ENCODE data around the gene ABO. TPM values are rescaled to one million over a fixed set of nuclear protein-coding genes. Genes with fewer than 3 reads are reported as not detected.

ABO gene
- total and polyA plus RNA-seq, 4 donors, result 0.08 to 0.75 (median 0.10) TPM; not detected in 1

DNA sequence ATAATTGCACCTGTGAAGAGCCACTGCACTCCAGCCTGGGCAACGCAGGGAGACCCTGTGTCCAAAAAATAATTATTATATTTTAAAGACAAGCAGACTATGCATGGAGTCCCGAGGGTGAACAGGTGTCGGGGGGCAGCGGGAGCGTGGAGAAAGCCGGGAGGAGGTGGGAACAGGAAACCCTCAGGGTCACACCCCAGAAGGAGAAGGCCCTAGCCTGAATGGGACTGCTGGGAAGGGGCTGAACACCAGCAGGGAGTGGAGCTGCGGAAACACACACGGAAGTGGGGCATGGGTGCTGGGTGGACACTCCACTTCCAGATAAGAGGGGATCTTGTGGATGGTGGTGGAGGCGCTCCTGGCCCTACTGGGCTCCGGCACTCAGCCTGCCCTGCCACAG lies 48.2 kb upstream of the ABO start:
- Histone ChIP-seq H3K36me3 (ENCODE audit: control insufficient read depth in 4 of 4, insufficient read depth in 3 of 4, low read depth in 1 of 4, low read length in 3 of 4) (no peaks in the 10 kb centered on the region), H3K27ac (ENCODE audit: low read depth in 1 of 2, low read length in 2 of 2) (no peak overlapping the region), H3K9me3 (ENCODE audit: control insufficient read depth in 4 of 4, low read length in 3 of 4) (no peaks in the 10 kb centered on the region), H3K4me1 (ENCODE audit: control insufficient read depth in 4 of 4, insufficient read depth in 4 of 4, low read length in 3 of 4) (no peaks in the 10 kb centered on the region), H3K9ac (ENCODE audit: low read depth in 1 of 2, low read length in 2 of 2) (no peak overlapping the region), H3K27me3 (ENCODE audit: control insufficient read depth in 4 of 4, insufficient read depth in 4 of 4, low read length in 3 of 4) (no peaks in the 10 kb centered on the region), H3K4me3 (ENCODE audit: low read depth in 1 of 3, low read length in 3 of 3) (no peak overlapping the region)
- DNase-seq (ENCODE audit: low spot score), result no peak
- 91% methylated on average over 10 of the region's 10 CpGs for WGBS
- TF ChIP-seq NR2F2 (IDR thresholded peaks at IDR 0.05) (no peak), HNF4G (IDR thresholded peaks at IDR 0.05) (no peak), TAF1 (conservative IDR thresholded peaks at IDR 0.05) (no peak), YY1 (IDR thresholded peaks at IDR 0.05) (no peak), HNF4A (conservative IDR thresholded peaks at IDR 0.05) (no peak), JUND (IDR thresholded peaks at IDR 0.05) (no peak), RXRA (IDR thresholded peaks at IDR 0.05) (no peak), GABPA (IDR thresholded peaks at IDR 0.05 in 1 of 2, conservative IDR thresholded peaks at IDR 0.05 in 1 of 2) (no peak), EGR1 (IDR thresholded peaks at IDR 0.05; ENCODE audit: low read depth in 2 of 2) (no peak), FOXA2 (IDR thresholded peaks at IDR 0.05) (no peak)
- TF ChIP-seq, protein P1, sequence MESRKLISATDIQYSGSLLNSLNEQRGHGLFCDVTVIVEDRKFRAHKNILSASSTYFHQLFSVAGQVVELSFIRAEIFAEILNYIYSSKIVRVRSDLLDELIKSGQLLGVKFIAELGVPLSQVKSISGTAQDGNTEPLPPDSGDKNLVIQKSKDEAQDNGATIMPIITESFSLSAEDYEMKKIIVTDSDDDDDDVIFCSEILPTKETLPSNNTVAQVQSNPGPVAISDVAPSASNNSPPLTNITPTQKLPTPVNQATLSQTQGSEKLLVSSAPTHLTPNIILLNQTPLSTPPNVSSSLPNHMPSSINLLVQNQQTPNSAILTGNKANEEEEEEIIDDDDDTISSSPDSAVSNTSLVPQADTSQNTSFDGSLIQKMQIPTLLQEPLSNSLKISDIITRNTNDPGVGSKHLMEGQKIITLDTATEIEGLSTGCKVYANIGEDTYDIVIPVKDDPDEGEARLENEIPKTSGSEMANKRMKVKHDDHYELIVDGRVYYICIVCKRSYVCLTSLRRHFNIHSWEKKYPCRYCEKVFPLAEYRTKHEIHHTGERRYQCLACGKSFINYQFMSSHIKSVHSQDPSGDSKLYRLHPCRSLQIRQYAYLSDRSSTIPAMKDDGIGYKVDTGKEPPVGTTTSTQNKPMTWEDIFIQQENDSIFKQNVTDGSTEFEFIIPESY (IDR thresholded peaks at IDR 0.05), result no peak
- TF ChIP-seq, protein P2, sequence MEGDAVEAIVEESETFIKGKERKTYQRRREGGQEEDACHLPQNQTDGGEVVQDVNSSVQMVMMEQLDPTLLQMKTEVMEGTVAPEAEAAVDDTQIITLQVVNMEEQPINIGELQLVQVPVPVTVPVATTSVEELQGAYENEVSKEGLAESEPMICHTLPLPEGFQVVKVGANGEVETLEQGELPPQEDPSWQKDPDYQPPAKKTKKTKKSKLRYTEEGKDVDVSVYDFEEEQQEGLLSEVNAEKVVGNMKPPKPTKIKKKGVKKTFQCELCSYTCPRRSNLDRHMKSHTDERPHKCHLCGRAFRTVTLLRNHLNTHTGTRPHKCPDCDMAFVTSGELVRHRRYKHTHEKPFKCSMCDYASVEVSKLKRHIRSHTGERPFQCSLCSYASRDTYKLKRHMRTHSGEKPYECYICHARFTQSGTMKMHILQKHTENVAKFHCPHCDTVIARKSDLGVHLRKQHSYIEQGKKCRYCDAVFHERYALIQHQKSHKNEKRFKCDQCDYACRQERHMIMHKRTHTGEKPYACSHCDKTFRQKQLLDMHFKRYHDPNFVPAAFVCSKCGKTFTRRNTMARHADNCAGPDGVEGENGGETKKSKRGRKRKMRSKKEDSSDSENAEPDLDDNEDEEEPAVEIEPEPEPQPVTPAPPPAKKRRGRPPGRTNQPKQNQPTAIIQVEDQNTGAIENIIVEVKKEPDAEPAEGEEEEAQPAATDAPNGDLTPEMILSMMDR (IDR thresholded peaks at IDR 0.05; ENCODE audit: low read depth, low read length, missing input control), result no peak
- TF ChIP-seq, protein P3, sequence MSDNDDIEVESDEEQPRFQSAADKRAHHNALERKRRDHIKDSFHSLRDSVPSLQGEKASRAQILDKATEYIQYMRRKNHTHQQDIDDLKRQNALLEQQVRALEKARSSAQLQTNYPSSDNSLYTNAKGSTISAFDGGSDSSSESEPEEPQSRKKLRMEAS (IDR thresholded peaks at IDR 0.05), result no peak
- TF ChIP-seq, protein P4, sequence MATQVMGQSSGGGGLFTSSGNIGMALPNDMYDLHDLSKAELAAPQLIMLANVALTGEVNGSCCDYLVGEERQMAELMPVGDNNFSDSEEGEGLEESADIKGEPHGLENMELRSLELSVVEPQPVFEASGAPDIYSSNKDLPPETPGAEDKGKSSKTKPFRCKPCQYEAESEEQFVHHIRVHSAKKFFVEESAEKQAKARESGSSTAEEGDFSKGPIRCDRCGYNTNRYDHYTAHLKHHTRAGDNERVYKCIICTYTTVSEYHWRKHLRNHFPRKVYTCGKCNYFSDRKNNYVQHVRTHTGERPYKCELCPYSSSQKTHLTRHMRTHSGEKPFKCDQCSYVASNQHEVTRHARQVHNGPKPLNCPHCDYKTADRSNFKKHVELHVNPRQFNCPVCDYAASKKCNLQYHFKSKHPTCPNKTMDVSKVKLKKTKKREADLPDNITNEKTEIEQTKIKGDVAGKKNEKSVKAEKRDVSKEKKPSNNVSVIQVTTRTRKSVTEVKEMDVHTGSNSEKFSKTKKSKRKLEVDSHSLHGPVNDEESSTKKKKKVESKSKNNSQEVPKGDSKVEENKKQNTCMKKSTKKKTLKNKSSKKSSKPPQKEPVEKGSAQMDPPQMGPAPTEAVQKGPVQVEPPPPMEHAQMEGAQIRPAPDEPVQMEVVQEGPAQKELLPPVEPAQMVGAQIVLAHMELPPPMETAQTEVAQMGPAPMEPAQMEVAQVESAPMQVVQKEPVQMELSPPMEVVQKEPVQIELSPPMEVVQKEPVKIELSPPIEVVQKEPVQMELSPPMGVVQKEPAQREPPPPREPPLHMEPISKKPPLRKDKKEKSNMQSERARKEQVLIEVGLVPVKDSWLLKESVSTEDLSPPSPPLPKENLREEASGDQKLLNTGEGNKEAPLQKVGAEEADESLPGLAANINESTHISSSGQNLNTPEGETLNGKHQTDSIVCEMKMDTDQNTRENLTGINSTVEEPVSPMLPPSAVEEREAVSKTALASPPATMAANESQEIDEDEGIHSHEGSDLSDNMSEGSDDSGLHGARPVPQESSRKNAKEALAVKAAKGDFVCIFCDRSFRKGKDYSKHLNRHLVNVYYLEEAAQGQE (IDR thresholded peaks at IDR 0.05), result no peak

DNA sequence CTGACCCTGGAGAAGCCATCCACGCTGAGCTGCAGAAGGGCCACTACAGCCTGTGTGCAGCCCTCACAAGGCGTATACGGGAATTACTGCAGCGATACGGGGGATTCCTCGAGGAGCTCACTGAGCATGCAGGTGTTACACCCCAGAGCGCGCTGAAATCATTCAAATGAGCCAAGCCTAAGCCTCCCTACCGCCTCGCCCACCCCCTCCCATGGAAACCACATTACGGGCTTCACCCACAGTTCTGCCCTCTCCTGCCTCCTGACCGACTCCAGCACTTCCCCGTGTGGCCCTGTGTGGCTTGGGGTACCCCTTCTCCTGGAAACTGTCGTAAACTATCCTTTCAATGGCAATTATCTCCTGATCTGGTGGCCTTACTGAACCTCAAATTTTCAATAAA lies 47.7 kb upstream of the ABO start:
- no peak for DNase-seq (ENCODE audit: low spot score)
- Histone ChIP-seq H3K9ac (ENCODE audit: low read depth in 1 of 2, low read length in 2 of 2) (no peak overlapping the region), H3K9me3 (ENCODE audit: control insufficient read depth in 4 of 4, low read length in 3 of 4) (no peaks in the 10 kb centered on the region), H3K4me1 (ENCODE audit: control insufficient read depth in 4 of 4, insufficient read depth in 4 of 4, low read length in 3 of 4) (no peaks in the 10 kb centered on the region), H3K27me3 (ENCODE audit: control insufficient read depth in 4 of 4, insufficient read depth in 4 of 4, low read length in 3 of 4) (no peaks in the 10 kb centered on the region), H3K36me3 (ENCODE audit: control insufficient read depth in 4 of 4, insufficient read depth in 3 of 4, low read depth in 1 of 4, low read length in 3 of 4) (no peaks in the 10 kb centered on the region), H3K4me3 (ENCODE audit: low read depth in 1 of 3, low read length in 3 of 3) (no peak overlapping the region), H3K27ac (ENCODE audit: low read depth in 1 of 2, low read length in 2 of 2) (no peak overlapping the region)
- 83% methylated on average over 14 of the region's 14 CpGs for WGBS
- TF ChIP-seq YY1 (IDR thresholded peaks at IDR 0.05) (no peak), HNF4A (conservative IDR thresholded peaks at IDR 0.05) (no peak), JUND (IDR thresholded peaks at IDR 0.05) (no peak), SP1 (IDR thresholded peaks at IDR 0.05) (no peak), NR2F2 (IDR thresholded peaks at IDR 0.05) (no peak), EGR1 (IDR thresholded peaks at IDR 0.05; ENCODE audit: low read depth in 2 of 2) (no peak), RAD21 (IDR thresholded peaks at IDR 0.05) (no peak), FOXA1 (IDR thresholded peaks at IDR 0.05) (no peak), TAF1 (conservative IDR thresholded peaks at IDR 0.05) (no peak)
- TF ChIP-seq, protein P2 (IDR thresholded peaks at IDR 0.05; ENCODE audit: low read depth, low read length, missing input control), result no peak
- TF ChIP-seq, protein P3 (IDR thresholded peaks at IDR 0.05), result no peak
- TF ChIP-seq, protein P5, sequence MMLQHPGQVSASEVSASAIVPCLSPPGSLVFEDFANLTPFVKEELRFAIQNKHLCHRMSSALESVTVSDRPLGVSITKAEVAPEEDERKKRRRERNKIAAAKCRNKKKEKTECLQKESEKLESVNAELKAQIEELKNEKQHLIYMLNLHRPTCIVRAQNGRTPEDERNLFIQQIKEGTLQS (IDR thresholded peaks at IDR 0.05), result no peak
- TF ChIP-seq, protein P4 (IDR thresholded peaks at IDR 0.05), result no peak
